Activated CD4-positive, CD25-positive, alpha-beta regulatory T cell treated with anti-CD3 and anti-CD28 coated beads, Interleukin-2, amount 50 U/mL, for 24 hours (primary cell): ENCODE results near the gene ICOS.
A peak's percentile ranks its signal among the peaks of the same experiment; 100 is the strongest.
"Not testable (repeated sequence)": the region's sequence is repeated elsewhere in the genome, so short reads cannot be mapped to it uniquely, and the experiment has no call there.

Source experiments
- ATAC-seq, 2 donors: fragments of 150-1000 bp; cut with Tn5 transposase; one replicate each; pipeline ENCODE4 v1.10.0; 2021; ENCODE audit warnings: mild to moderate bottlenecking in 1 of 2, moderate library complexity in 1 of 2

The ICOS gene

DNA sequence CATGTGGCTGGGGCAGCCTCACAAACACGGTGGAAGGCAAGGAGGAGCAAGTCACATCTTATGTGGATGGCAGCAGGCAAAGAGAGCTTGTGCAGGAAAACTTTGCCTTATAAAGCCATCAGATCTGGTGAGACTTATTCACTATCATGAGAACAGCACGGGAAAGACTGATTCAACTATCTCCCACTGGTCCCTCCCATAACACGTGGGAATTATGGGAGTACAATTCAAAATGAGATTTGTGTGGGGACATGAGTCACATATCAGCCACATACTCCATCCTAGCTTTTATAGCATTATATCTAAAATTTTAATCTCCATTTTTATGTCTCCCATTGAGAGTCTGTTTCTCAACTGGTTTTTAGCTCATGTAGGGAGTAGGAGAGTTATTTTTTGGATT is 45.7 kb downstream of the ICOS start:
- ATAC-seq: no peak

DNA sequence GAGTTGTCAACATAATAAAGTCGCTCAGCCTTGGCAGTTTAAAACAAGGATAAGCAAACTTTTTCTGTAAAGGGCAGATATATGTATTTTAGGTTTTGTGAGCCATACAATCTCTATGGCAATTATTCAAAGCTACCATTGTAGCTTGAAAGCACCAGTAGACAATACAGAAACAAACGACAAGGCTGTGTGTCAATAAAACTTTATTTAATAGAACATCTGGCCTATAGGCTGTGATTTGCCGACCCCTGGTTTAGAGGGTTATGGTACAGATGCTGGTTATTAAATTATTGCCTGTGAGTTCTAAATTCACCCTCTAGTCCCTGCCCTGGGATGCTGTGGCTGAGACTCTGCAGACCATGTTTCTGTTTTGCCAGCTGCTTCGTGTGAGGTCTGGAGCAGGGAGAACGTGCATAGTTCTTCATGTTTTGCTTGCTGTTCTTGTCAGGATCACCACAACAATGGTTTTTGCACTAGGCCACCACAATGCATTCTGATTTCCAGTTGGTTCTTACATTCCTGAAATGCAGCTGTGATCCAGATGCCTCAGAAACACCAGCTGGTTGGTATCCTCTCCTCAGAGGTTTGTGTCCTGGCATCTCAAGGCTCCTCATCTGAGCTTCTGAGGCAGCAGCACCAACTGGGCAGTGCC is 46.6 kb downstream of the ICOS start:
- no peak for ATAC-seq

DNA sequence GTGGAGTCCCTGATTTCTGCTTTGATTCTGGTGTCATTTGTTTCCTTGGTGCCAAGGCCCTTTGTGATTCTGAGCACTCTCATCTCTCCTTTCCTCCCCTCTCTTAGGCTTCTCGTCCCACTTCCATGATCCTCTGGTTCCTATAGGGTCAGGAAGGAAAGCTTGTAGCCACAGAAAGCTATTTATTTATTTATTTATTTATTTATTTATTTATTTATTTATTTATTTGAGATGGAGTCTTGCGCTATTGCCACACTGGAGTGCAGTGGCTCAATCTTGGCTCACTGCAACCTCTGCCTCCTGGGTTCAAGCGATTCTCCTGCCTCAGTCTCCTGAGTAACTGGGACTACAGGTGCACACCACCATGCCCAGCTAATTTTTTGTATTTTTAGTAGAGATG is 49.4 kb downstream of the ICOS start:
- ATAC-seq: not testable (repeated sequence)

DNA sequence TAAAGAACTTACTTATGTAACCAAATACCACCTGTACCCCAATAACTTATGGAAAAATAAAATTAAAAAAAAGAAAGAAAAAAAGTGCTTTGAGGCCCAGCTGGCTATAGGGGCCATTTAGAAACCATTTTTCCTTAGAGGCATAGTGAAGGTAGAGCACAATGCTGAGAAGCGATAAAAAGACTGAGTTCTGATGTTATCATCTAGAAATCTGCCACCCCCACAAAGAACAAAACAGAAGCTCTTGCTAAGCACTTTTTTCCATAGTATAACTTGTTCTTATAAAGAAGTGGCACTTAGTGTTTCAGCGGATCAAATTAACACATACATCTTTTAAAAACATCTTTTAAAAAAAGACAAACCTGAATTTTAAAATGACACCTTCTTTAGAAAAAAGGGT is 51.4 kb downstream of the ICOS start:
- ATAC-seq: peak; percentile 16 to 22

DNA sequence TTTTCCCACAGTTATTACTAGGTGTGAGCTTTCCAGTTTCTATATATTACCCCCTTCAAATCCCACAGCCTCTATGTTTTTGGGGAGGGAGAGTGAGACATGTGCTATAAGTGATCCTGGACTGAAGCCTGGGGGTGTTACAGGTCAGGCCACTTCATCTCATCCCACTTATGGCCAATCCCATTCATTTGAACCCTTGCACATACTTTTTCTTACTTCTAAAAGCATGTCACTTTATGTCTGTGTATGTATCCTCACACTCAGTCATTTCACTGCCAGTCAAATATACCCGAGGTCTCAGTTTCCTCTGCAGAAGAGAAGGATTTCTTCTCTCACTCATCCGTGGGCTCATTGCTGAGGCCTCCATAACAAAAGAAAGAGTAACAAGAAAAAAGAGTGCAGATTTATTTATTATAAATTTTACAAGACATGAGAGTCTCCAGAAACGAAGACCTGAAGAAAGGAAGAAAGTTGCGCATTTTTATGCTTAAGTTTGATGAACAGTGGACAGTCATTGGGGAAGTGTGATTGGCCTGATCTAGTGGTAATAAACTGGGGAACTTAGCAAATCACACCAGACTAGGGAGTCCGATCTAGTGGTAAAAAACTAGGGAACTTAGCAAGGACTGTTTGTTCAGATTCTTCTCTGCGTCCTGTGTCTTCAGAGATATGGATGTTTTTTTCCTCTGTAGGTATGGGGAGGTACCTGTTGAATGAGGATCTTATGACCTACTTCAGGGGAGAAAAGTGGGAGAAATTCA is 52.1 kb downstream of the ICOS start:
- ATAC-seq: no peak

DNA sequence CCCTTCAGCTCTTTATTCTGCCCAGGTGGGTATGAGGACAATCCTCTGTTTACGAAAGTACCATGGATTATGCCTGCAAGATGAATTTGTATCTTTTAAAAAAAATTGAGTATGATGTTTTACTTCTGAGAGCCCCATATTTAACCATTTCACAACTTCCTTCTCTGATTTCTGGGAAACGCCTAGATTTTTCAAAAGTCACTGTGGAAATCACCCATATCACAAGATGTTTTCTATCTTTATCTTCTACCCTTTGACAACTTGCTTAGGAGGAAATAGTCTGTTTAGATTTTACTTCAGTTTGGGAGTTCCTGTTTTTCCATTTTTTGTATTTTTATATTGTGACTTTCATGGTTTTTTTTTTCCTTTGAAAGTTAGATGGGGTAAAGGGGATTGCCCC is 53.0 kb downstream of the ICOS start:
- ATAC-seq: no peak

DNA sequence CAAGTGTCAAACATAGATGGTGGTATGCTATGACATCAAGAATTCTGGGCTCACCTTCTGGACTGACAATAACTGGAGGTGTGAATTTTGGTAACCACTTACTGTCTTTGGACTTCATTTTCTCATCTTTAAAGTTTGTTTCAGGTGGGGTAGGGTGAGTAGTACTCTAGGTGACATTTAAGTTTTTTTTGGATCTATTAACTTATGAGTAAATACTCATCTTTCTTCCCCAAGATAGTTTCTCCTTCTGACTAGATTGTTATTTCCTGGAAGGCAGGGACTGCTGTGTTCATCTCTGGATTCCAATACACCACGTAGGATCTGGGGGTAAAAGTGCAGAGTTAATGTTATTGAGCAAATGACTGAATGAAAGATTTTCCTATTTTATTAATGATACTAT is 55.9 kb downstream of the ICOS start:
- ATAC-seq: peak; percentile 25

DNA sequence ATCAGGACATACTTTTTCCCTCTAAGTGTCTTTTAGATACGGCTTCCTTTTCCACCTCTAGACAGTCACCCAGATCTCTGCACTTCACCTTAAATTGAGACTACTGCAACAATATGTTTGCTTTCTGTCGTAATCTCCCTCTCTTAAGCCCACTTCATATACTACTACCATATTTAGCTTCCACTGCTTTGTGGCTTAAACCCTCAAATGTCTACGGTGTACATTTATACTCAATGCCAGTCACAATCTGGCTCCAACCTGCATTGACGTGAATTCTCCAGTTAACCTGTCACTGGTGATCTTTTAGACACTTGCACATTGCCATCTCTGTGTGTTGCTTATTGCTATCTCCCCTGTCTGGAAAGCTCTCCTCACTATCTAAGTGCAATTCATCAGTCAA is 56.4 kb downstream of the ICOS start:
- ATAC-seq: peak in 1 of 2 donors; percentile 3

DNA sequence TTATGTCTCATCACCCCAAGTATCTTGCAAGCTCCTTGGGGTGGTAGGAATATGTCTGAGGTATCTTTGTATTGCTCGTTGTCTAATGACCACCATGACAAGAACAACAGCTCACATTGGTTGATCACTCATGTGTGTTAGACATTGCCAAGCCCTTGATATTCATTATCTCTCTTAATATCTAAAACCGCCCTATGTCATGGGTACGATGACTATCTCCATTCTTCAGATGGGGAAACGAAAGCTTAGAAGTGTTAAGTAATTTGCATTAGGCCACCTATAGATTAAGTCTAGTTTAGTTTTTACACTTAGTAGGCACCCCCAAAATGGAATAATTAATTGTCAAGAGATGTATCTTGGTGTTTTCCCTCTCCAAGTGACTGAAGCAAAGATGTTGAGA is 57.0 kb downstream of the ICOS start:
- peak; percentile 83 to 84 for ATAC-seq

DNA sequence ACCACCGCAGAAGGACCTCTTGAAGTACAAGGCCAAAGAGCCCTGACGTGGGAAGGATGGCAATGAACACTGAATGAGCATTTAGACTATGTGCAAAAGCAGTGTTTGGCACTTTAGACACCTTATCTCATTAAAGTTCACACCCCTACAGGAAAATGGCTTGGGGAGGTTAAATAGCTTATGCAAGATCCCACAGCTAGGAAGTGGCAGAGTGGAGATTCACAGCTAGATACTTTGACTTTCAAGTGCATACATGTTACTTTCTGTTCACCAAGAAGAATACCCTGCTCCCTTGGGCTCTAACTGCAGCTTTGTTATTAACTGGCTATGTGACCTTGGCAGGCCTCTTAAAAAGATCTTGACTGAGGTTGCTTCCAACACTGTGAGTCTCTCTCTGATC is 58.2 kb downstream of the ICOS start:
- ATAC-seq: no peak

DNA sequence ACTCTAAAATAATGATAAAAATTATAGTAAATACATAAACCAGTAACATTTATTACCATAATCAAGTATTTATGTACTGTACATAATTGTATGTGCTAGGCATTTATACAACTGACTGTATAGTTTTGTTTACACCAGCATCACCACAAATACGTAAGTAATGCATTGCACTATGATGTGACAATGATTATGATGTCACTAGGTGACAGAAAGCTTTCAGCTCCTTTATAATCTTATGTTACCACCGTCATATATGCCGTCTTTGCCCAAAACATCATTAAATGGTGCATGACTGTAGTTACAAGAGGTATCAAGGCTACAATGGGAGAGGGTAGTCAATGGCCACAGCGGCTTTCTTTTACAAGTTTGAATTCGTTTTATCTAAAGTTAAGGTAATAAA is 60.1 kb downstream of the ICOS start:
- ATAC-seq: no peak

DNA sequence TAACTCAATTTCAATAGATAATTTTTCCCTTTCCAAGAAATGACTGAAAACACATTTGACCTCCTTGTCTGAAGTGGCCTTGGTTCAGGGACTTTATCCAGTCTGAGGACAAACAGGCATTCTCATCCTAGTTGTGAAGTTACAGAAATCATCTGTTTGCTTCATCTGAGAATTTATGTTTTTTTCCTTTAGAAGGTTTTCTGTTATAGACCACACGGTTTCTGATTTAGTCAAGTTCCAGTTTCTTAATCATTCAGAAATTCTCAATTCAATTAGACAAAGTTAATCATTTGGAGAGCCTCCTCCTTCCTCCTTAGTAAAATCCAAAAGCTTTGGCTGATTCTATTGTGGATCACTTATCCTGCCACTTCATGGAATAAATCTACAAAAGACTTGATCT is 60.9 kb downstream of the ICOS start:
- ATAC-seq: peak; percentile 4 to 9

DNA sequence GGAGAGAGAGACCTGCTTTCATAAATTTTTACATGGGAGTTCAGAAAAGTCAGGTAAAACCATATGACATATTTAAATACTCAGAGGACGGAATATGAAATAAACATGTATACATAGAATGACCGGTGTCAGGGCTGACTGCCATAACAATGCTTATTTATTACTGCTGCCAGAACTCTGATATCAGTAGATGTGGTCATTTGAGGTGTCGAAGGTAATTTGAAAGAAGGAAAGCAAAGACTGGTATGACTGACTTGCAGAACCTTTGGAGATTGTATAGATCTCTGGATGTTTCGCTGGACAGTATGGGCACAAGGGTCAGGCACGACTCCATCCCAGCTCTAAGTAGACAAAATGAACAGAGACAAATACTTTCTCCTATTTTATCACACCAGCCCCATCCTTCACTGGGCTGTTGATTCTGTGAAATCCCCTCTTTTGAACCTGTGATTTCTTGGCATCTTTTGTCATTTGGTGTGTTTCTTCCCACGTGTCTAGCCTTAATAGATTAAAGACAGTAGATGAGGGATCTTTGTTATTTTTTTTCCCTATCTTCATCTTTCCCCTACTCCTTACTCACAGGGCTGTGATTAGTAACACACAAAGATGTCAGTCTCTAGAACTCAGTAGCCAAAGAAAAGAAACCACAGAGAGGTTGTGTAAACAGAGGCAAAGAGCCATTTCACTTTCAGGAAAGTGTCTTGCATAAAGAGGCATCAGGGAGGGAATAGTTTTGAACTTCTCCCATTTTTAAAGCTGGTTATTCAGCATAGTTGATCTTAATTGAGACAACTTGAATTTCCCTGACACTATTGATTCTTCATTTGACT is 61.6 kb downstream of the ICOS start:
- ATAC-seq: peak in 1 of 2 donors; percentile 18

DNA sequence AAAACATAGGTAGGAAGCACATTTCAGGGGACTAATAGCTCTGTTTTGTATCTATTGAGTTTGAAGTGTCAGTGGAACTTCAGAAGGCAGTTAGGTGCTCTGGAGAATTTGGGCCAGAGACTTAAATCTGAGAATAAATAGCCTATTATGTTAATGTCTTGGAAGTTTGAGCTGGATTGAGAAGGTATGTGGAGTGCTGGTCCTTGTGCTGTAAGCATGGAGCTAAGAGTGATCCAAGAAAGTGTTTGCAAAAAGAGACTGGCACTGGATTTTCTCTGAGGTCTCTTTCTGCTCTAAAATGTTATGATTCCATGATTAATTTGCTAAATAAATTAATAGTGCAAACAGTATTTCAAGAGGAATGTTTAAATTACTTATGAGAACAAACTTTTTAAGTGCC is 63.3 kb downstream of the ICOS start:
- no peak for ATAC-seq

DNA sequence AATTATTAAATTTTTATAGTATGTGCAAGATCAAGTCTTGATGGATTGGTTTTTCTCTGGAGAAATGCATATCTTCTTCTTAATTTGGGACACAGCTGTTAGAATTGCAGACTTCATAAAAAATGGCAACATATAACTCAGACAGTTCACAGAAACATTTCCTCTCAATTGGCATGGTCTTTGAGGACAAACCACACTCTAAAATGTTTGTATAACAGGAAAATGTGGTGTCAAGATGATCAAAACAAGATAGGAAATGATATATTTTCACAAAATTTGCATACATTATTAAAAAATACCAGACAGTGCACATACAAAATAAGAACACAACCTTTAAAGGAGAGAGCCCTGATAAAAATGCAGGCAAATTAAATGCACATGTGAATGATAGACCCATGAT is 63.9 kb downstream of the ICOS start:
- no peak for ATAC-seq

DNA sequence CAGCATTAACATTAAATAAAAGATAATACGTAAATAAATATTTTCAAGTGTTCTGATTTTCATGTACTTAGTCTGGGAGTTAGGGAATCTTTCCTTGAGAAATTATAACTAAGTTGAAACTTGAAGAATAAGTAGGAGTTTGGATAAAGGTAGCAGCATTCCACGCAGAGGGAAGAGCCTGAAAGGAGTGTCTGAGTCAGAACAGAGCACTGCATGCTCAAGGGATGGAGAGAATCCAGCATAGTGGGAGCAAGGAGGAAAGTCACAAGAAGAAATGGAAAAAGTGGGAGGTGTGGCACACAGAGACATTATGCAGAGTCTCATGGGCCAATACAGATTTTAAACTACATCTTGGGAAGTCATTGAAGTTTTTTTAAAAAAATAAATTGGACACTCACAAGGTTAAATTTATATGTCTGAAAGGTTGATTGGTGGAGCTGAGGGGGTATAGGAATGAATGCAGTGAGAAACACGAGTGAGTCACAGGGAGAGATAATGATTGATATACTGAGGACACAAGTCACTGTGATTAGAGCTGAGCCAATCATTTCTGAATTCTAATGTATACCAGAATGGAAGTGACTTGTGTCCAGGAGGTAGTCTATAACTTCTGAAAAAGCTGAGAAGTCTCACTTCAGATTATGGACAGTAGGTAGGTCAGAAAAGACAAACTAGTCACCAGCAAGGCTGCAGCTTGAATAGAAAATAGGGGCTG is 66.9 kb downstream of the ICOS start:
- ATAC-seq: no peak

DNA sequence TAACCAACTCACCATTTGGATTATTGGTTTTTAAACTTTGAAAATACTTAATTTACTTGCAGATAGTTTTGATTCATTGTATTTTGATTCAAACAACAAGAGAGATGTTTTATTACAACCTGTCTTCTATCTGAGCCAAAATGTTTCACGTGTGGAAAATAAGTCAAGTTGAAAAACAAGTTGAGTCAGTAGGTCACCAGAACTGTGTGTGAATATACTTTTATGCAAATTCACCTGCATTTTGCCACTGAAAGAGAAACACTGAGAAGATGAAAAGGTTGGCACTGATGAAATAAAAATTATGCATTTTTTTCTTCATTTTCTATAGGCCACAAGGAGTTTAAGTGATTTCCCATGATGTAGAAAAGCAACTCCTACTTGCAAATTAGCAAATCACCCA is 68.3 kb downstream of the ICOS start:
- peak; percentile 71 to 72 for ATAC-seq

DNA sequence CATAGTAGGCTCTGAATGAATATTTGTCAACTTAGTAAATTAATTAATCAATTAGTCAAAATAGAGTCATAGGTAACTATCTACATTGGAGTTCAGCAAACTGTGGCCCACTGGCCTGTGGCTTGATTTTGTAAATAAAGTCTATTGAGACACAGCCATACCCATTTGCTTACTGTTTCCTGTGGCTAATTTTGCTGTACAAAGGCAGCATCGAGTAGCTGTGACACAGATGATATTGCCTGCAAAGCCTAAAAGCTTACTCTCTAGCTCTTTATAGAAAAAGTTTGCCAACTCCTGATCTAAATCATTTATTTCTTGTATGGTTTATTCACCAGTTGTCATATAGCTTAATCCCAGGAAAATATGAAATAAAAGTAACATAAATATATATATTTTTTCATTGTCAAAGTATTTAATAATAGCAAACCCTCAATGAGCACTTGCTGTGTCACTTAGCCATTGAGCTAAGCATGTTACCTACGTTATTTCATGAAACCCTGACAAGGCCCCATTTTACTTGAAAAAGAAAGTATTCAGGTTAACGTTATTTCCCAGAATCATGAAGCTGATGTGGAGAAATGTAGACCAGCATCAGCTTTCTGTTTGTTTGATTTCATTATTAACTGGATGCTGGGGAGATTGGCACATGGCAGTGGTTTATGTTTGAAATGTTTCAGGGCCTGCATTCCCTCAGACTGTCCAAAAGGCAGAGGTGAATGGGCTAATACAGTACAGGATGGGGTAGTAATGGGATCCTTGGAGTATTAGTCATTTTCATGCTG is 69.6 kb downstream of the ICOS start:
- peak; percentile 66 to 68 for ATAC-seq

DNA sequence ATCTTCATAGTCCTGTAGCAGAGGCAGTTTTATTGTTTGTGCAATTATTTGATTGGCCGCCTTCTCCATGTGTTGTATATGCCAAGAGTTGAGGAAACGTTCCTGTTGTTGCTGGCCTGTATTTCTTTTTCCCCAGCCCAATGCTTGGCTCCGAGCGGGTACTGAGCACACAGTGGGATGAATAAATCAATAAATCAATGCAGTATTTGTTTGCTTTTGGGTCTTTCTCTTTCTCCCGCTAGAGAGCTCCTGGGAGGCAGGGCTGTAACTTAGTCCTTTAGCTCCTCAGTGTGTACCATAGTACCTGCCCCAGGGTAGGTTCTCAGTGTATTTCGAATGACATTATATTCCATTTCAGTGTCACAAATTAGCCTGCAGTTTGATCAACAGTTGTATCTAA is 71.8 kb downstream of the ICOS start:
- ATAC-seq: no peak

DNA sequence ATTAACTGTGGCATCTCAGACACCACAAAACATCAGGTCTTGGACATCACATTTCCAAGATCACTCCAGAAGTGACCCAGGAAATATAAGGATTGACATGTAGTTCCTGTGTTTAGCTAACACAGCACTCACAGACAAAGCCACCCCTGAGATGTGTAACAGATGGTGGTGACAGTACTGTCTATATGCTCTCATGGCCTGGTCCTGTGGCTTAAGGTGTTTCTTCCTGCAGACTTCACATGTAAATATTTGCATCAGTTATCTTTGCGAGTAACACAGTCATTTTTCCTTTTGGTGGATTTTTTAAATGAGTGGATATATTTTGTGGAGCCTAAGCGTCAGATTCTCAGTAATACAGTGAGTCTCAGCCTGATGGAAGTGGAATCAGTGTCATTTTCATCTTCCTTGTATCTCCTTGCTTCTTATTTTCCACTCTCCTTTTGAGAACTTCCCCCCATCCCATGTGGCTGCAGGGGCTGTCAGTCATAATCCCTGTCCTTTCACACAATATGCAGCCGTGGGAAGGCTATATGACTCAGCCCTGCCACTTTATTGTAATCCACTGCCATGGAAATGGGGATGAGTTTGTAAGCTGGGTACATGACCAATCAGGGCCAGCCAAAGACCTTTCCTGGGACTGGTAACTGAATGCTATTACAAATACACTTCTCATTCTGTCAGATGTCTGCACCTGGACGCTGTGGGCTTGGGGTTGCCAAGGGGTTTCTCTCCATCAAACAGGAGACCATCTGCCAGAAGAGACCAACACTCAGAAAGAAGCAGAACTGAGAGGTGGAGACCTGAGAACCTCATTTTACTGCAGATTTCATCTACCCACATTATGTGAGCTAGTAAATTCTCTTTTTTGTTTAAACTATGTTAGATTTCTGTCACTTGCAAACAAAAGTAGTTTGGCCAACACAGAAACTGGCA is 74.3 kb downstream of the ICOS start:
- no peak for ATAC-seq
